HL-60 (cell line): ENCODE measurements around the gene ATP13A3.
"Not testable (repeated sequence)": the region's sequence is repeated elsewhere in the genome, so short reads cannot be mapped to it uniquely, and the experiment has no call there.

Source experiments
- DNase-seq, 2 experiments: peaks; one replicate each; pipeline ENCODE4 v3.0.0-alpha.2; 2010 to 2020; ENCODE audit warnings: low read depth in 1 of 2, low spot score in 1 of 2
- H3K27ac ChIP-seq: fragments of 250-450 bp; sonication (Bioruptor Pico); replicated peaks from 2 replicates; pipeline ENCODE4 v1.5.1; 2020; ENCODE audit warnings: mild to moderate bottlenecking, moderate library complexity
- H3K27me3 ChIP-seq: fragments of 250-450 bp; sonication (Bioruptor Pico); 2 replicates; pipeline ENCODE4 v1.5.1; 2021; ENCODE audit warnings: mild to moderate bottlenecking, moderate library complexity; ENCODE audit not compliant: insufficient read depth, poor library complexity, severe bottlenecking
- H3K4me3 ChIP-seq: replicated peaks from 2 replicates; pipeline ENCODE4 v1.5.1; 2011; ENCODE audit warnings: mild to moderate bottlenecking, control low read depth, low read length; ENCODE audit not compliant: insufficient read depth
- GABPA ChIP-seq: IDR thresholded peaks from 2 replicates; pipeline ENCODE4 v1.6.1; 2012; ENCODE audit warnings: low read depth
- POLR2AphosphoS5 ChIP-seq: IDR thresholded peaks from 2 replicates; pipeline ENCODE4 v1.6.1; 2012; ENCODE audit warnings: low read depth
- SPI1 ChIP-seq: IDR thresholded peaks from 2 replicates; pipeline ENCODE4 v1.6.1; 2012; ENCODE audit warnings: low read depth, mild to moderate bottlenecking, borderline replicate concordance
- TF ChIP-seq, protein P1 (sequence below): IDR thresholded peaks from 2 replicates; pipeline ENCODE4 v1.6.1; 2012; ENCODE audit warnings: low read depth; ENCODE audit not compliant: insufficient replicate concordance
- TF ChIP-seq, protein P2 (sequence below): IDR thresholded peaks from one replicate; pipeline ENCODE4 v1.5.1; 2011; ENCODE audit warnings: low read length, control low read depth, inconsistent platforms; ENCODE audit not compliant: insufficient read depth

ATP13A3 gene

DNA sequence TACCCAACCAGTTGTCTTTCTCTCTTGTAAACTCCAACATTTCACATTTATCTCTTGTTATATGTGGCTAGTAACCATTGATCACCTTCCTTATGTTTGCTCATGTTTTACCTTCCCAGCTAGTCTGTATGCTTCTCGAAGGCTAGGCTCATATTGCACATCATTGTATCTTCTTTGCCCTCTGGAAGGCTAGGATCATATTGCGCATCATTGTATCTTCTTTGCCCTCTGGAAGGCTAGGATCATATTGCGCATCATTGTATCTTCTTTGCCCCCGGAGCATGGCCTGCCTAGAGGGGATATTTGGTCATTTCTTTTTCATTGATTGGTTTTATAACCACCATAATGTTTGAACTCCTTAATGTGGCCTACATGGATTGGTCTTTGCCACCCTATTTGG, 39.4 kb upstream of the ATP13A3 start:
- no peak for DNase-seq
- Histone ChIP-seq H3K27me3 (no peaks in the 10 kb centered on the region), H3K27ac (0 out of 2 replicates have a peak overlapping the region, but pooled peaks have one; percentile 25), H3K4me3 (no peak overlapping the region)
- TF ChIP-seq GABPA = no peak
- no peak for TF ChIP-seq POLR2AphosphoS5
- no peak for TF ChIP-seq SPI1
- TF ChIP-seq, protein P1, sequence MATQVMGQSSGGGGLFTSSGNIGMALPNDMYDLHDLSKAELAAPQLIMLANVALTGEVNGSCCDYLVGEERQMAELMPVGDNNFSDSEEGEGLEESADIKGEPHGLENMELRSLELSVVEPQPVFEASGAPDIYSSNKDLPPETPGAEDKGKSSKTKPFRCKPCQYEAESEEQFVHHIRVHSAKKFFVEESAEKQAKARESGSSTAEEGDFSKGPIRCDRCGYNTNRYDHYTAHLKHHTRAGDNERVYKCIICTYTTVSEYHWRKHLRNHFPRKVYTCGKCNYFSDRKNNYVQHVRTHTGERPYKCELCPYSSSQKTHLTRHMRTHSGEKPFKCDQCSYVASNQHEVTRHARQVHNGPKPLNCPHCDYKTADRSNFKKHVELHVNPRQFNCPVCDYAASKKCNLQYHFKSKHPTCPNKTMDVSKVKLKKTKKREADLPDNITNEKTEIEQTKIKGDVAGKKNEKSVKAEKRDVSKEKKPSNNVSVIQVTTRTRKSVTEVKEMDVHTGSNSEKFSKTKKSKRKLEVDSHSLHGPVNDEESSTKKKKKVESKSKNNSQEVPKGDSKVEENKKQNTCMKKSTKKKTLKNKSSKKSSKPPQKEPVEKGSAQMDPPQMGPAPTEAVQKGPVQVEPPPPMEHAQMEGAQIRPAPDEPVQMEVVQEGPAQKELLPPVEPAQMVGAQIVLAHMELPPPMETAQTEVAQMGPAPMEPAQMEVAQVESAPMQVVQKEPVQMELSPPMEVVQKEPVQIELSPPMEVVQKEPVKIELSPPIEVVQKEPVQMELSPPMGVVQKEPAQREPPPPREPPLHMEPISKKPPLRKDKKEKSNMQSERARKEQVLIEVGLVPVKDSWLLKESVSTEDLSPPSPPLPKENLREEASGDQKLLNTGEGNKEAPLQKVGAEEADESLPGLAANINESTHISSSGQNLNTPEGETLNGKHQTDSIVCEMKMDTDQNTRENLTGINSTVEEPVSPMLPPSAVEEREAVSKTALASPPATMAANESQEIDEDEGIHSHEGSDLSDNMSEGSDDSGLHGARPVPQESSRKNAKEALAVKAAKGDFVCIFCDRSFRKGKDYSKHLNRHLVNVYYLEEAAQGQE = no peak
- TF ChIP-seq, protein P2, sequence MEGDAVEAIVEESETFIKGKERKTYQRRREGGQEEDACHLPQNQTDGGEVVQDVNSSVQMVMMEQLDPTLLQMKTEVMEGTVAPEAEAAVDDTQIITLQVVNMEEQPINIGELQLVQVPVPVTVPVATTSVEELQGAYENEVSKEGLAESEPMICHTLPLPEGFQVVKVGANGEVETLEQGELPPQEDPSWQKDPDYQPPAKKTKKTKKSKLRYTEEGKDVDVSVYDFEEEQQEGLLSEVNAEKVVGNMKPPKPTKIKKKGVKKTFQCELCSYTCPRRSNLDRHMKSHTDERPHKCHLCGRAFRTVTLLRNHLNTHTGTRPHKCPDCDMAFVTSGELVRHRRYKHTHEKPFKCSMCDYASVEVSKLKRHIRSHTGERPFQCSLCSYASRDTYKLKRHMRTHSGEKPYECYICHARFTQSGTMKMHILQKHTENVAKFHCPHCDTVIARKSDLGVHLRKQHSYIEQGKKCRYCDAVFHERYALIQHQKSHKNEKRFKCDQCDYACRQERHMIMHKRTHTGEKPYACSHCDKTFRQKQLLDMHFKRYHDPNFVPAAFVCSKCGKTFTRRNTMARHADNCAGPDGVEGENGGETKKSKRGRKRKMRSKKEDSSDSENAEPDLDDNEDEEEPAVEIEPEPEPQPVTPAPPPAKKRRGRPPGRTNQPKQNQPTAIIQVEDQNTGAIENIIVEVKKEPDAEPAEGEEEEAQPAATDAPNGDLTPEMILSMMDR = no peak

DNA sequence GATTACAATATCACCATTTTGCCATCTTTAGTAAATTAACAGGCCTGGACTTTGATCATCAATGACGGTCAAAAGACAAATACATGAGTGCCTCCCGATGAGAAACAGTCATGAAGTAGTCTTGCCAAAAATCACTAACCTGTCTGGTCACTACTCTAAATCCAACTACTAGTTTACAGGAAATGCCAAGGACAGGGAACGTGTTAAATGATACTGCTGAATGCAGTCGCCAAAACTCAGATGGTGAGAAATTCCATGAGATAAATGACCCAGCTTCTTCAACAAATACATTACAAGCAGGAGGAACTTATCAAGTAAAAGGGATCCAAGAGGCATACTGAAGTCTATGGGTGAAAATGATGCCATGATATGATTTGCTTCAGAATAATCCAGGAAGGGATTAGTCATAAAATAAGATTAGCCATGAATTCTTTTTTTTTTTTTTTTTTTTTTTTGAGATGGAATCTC, 35.8 kb upstream of the ATP13A3 start:
- DNase-seq = no peak
- no peak for TF ChIP-seq GABPA
- TF ChIP-seq, protein P1 = no peak
- no peak for TF ChIP-seq POLR2AphosphoS5
- TF ChIP-seq, protein P2 = no peak
- TF ChIP-seq SPI1 = no peak
- H3K27me3 ChIP-seq = no peaks in the 10 kb centered on the region
- H3K4me3 ChIP-seq = no peak overlapping the region
- H3K27ac ChIP-seq = no peak overlapping the region

DNA sequence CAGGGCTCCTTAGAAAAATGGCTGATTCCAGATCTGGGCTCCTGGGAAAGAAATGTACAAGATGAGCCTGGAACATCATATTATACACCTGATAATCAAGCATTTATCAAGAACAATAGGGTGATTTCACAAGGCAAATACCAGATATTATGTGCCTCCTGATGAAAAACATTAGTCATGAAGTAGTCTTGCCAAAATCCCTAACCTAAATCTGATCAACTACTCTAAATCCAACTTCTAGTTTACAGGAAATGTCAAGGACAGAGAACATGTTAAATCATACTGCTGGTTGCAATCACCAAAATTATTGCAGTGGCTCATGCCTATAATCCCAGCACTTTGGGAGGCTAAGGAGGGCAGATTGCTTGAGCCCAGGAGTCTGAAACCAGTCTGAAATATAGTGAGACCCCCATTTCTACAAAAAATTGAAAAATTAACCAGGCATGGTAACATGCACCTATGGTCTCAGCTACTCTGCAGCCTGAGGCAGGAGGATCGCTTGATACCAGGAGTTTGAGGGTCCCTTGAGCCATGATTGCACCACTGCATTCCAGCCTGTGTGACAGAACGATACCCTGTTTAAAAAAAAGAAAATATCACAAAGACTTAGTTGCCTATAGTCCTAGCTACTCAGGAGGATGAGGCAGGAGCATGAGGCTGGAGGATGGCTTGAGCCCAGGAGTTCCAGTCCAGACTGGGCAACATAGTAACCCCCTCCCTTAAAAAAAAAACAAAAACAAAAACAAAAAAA, 34.9 kb upstream of the ATP13A3 start:
- TF ChIP-seq, protein P2 = no peak
- no peak for TF ChIP-seq GABPA
- TF ChIP-seq, protein P1 = no peak
- no peak for TF ChIP-seq POLR2AphosphoS5
- no peak for TF ChIP-seq SPI1
- no peak overlapping the region for H3K4me3 ChIP-seq
- no peak for DNase-seq
- H3K27ac ChIP-seq = no peak overlapping the region
- H3K27me3 ChIP-seq = no peaks in the 10 kb centered on the region

DNA sequence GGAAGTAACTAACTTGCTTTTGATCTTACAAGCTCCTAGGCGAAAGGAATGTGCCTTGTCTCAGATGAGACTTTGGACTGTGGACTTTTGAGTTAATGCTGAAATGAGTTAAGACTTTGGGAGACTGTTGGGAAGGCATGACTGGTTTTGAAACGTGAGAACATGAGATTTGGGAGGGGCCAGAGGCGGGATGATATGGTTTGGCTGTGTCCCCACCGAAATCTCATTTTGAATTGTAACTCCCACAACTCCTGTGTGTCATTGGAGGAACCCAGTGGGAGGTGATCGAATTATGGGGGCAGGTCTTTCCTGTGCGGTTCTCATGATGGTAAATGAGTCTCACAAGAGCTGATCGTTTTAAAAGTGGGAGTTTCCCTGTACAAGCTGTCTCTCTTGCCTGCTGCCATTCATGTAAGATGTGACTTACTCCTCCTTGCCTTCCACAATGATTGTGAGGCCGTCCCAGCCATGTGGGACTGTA, 33.9 kb upstream of the ATP13A3 start:
- not testable (repeated sequence) for H3K4me3 ChIP-seq, H3K27me3 ChIP-seq, H3K27ac ChIP-seq, DNase-seq

DNA sequence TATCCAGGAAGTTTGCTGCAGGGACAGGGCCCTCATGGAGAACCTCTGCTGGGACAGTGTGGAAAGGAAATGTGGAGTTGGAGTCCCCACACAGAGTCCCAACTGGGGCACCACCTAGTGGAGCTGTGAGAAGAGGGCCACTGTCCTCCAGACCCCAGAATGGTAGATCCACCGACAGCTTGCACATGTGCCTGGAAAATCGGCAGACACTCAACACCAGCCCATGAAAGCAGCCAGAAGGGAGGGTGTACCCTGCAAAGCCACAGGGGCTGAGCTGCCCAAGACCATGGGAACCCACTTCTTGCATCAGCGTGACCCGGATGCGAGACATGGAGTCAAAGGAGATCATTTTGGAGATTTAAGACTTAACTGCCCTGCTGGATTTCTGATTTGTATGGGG, 33.4 kb upstream of the ATP13A3 start:
- H3K27me3 ChIP-seq, DNase-seq, H3K4me3 ChIP-seq, H3K27ac ChIP-seq: not testable (repeated sequence)
